ACHN (cell line): ENCODE measurements around the gene AKAP7.

Experiments
- DNase-seq: peaks from one replicate; pipeline ENCODE4 v3.0.0-alpha.2; 2015
- in situ Hi-C: cut with HindIII; loops from 2 replicates; pipeline ENCODE4 v1.10.0; 2017; ENCODE audit warnings: low sequenced_read_pairs, low pct_ligation_motif_present, low pct_unique_long_range_greater_than_20kb

The AKAP7 gene

GRCh38 chr6:131175564-131175963, 40.3 kb downstream of the AKAP7 start:
- in situ Hi-C loops: no loop called here
- DNase-seq: no peak

GRCh38 chr6:131177996-131178395, 42.7 kb downstream of the AKAP7 start:
- in situ Hi-C loops: no loop called here
- DNase-seq: no peak

- in situ Hi-C loops: no loop called here
- peak; percentile 7 for DNase-seq
Measured at GRCh38 chr6:131182991-131183425, 47.7 kb downstream of the AKAP7 start.

GRCh38 chr6:131183427-131184095, 48.3 kb downstream of the AKAP7 start:
- DNase-seq: no peak
- in situ Hi-C loops: no loop called here

GRCh38 chr6:131191590-131191989, 56.3 kb downstream of the AKAP7 start:
- no peak for DNase-seq
- in situ Hi-C loops: no loop called here

- DNase-seq: no peak
- in situ Hi-C loops: no loop called here
Measured at GRCh38 chr6:131197716-131198115, 62.4 kb downstream of the AKAP7 start.

- in situ Hi-C loops: no loop called here
- peak; percentile 57 for DNase-seq
Measured at GRCh38 chr6:131199568-131200272, 64.5 kb downstream of the AKAP7 start.

- no peak for DNase-seq
- in situ Hi-C loops: no loop called here
Measured at GRCh38 chr6:131205481-131206244, 70.4 kb downstream of the AKAP7 start.

- in situ Hi-C loops: no loop called here
- DNase-seq: no peak
Measured at GRCh38 chr6:131206463-131207251, 71.4 kb downstream of the AKAP7 start.

- in situ Hi-C loops: no loop called here
- no peak for DNase-seq
Measured at GRCh38 chr6:131208787-131209186, 73.5 kb downstream of the AKAP7 start.

GRCh38 chr6:131210469-131210868, 75.2 kb downstream of the AKAP7 start:
- DNase-seq: no peak

GRCh38 chr6:131212024-131212423, 76.8 kb downstream of the AKAP7 start:
- in situ Hi-C loops: no loop called here
- no peak for DNase-seq

More at GRCh38 chr6:131210469-131210868, 75.2 kb downstream of the AKAP7 start:
- in situ Hi-C loops: no loop called here

GRCh38 chr6:131212913-131213312, 77.6 kb downstream of the AKAP7 start:
- in situ Hi-C loops: no loop called here
- no peak for DNase-seq

GRCh38 chr6:131213501-131213990, 78.3 kb downstream of the AKAP7 start:
- in situ Hi-C loops: no loop called here
- DNase-seq: no peak

- DNase-seq: no peak
- in situ Hi-C loops: no loop called here
Measured at GRCh38 chr6:131215219-131215618, 80.0 kb downstream of the AKAP7 start.

- DNase-seq: no peak
- in situ Hi-C loops: no loop called here
Measured at GRCh38 chr6:131216246-131216645, 81.0 kb downstream of the AKAP7 start.

- DNase-seq: no peak
- in situ Hi-C loops: no loop called here
Measured at GRCh38 chr6:131222773-131223172, 87.5 kb downstream of the AKAP7 start.

- no peak for DNase-seq
- in situ Hi-C loops: no loop called here
Measured at GRCh38 chr6:131223416-131223815, 88.1 kb downstream of the AKAP7 start.

- in situ Hi-C loops: no loop called here
- no peak for DNase-seq
Measured at GRCh38 chr6:131225127-131225526, 89.9 kb downstream of the AKAP7 start.
